HG03064 (cell line): ENCODE measurements around the gene DECR2.
"Not testable (repeated sequence)": the region's sequence is repeated elsewhere in the genome, so short reads cannot be mapped to it uniquely, and the experiment has no call there.

Experiments used
- ATAC-seq: cut with Tn5 transposase; IDR thresholded peaks from one replicate; pipeline ENCODE4 v1.9.1; 2021; ENCODE audit warnings: low read depth; ENCODE audit not compliant: unreplicated experiment

The DECR2 gene

DNA sequence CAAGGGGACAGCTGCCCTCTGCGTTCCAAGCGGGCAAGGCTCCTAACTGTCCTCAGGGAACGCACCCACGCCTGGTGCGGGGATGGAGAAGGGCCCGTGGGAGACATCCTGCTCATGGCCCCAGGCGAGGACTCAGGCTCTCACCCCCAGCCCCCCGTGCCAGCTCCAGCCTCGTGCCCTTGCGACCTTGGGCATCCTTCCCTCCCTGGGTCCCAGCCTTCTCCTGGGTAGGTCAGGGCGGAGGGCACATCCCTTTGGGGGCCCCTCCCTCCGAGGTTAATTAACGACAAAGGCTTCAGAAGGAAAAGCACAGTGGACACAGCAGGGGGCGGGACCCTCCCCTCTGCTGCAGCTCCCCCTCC, 22.9 kb upstream of the DECR2 start:
- no peak for ATAC-seq

GRCh38 chr16:379183-379960, 22.3 kb upstream of the DECR2 start:
- ATAC-seq, result no peak

DNA sequence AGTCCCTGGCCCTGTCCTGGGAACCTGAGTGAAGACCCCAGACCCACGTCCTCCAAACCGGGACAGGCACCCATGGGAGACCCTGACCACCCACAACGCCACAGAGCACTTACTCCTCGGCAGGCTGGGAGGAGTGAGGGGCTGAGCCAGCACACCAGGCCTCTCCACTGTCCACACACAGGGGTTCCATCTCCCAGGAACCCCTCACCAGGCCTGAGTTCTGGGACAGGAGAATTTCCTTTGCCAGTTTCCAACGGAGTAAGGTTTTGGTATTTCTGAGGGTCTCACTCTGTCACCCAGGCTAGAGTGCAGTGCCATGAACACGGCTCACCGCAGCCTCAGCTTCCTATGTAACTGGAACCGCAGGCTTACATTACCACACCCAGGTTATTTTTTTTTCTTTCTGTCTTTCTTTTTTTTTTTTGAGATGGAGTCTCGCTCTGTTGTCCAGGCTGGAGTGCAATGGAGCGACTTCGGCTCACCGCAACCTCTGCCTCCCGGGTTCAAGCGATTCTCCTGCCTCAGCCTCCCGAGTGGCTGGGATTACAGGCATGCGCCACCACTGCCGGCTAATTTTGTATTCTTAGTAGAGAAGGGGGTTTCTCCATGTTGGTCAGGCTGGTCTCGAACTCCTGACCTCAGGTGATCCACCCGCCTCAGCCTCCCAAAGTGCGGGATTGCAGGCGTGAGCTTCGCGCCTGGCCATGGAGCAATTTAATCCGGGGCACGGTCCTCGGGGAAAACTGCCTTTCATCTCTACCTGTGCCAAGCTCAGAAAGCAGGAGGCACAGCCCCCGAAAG, 21.5 kb upstream of the DECR2 start:
- no peak for ATAC-seq

DNA sequence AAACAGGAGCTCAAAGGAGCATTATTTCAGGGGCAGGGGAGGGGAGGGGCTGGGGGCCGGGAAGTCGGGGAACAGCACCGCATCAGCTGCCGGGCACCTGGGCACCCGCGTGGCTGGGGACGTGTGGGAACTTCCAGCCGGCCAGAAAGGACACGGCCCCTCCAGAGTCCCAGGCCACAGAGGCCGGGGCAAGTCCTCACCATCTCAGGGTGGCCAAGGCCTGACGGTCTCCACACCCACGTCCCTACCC, 21.0 kb upstream of the DECR2 start:
- ATAC-seq, result no peak

- ATAC-seq, result no peak
Observed at GRCh38 chr16:381012-381788, 20.5 kb upstream of the DECR2 start.

DNA sequence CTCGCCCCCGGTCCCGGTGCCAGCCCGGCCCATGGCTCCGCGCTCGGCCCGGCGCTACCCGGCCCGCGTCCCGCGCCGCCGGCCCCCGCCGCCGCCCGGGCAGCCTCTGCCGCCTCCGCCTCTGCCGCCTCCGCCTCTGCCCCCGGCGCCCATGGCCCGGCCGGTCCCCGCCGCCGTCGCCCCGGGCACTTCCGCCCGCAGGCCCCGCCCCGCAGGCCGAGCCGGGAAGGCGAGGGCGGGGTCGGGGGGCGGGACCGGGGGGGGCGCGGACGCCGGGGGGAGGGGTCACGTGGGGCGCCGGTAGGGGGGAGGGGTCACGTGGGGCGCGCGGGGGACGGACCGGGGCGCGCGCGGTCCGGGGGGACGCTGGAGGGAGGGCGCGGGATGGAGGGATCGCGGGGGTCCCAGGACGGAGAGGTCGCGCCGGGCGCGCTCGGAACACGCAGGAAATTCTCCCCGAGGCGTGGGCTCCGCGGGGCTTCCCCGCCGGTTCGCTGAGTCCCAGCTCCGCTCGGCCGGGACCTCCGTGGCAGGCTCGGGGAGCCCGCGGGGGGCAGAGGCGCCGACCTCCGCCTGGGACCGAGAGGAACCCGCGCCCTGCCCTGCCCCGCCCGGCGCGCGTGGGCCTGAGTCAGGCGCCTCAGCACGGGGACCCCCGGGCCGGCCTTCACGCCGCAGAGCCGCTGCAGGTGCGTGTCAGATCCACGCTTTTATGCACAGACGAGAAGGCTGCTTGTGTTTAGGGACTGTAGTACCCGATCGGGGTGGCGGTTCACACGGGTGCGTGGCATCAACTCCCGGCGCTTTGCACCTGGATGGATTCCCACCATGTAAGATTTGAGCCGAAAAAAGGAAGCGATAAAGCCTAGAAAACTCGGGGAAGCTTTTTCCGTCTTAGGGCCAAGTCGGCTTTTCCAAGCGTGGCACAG, 19.6 kb upstream of the DECR2 start, which contains the start of gene PGAP6:
TSS of gene PGAP6 (minus strand) at position 190 of the 929 bp plus-strand sequence. CDS start at position 33, 157 bp downstream.
- no peak for ATAC-seq

- ATAC-seq, result no peak
Observed at GRCh38 chr16:383326-384051, 18.2 kb upstream of the DECR2 start.

- ATAC-seq, result no peak
Observed at GRCh38 chr16:386641-387156, 15.0 kb upstream of the DECR2 start.

- not testable (repeated sequence) for ATAC-seq
Observed at GRCh38 chr16:387761-388666, 13.7 kb upstream of the DECR2 start.

GRCh38 chr16:389352-389751, 12.3 kb upstream of the DECR2 start:
- no peak for ATAC-seq

- ATAC-seq, result no peak
Observed at GRCh38 chr16:391885-392335, 9.8 kb upstream of the DECR2 start.

GRCh38 chr16:392450-393030, 9.1 kb upstream of the DECR2 start:
- ATAC-seq, result no peak

- no peak for ATAC-seq
Observed at GRCh38 chr16:396199-396598, 5.5 kb upstream of the DECR2 start.

GRCh38 chr16:396605-397004, 5.1 kb upstream of the DECR2 start:
- ATAC-seq, result no peak

DNA sequence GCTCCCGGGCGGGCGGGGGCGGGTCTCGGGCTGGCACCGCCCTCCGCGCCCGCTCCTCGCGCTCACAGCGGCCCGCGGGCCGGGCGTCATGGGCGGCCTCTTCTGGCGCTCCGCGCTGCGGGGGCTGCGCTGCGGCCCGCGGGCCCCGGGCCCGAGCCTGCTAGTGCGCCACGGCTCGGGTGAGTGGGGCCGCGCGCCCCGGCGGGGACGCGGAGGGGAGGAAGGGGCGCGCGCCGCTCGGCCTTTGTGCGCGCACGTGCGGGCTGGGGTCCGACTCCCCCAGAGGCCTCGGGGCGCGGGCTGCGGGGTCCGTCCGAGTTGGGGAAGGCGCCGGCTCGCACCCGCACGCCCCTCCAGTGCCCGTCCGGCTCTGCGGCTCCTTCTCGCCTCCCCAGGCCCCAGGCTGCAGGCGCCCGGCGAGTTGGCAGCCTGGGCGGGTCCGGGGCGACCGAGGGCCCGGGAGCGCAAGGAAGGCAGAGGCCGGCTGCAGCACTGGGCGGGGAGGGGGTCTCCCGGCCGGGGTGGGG, 4.5 kb upstream of the DECR2 start, which contains the start of gene NME4:
TSS of gene NME4 (plus strand) at position 65 of the 527 bp plus-strand sequence. CDS start at position 89, 24 bp downstream.
- ATAC-seq, result no peak

DNA sequence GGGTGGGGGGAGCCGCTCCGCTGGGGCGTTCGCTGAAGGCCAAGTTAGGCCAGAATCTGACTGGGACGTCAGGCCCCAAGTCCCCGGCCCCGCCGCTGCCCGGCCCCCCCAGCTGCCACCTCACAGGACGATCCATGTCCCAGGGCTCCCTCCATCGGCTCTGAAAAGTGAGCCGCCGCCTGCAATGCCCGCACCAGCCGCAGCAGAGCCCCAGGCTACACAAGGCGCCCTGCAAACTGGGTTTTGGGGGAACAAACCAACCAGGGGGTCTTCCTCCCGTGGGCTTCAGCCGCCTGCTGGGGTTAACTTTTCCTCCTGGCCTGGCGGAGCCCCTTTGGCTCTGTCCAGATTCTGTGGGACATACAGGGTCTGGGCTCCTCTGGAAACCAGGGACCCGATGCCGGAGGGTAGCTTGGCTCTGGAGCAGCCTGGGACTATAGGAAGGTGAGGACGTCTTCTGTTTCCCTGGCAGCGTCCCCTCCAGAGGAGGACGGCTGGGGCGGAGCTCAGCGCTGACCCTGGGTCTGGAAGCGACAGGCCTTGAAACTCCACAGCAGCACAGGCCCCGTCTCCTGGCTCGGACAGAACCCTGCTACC, 3.9 kb upstream of the DECR2 start:
- ATAC-seq, result no peak
